HCT116 (cell line): Measurements from ENCODE around the gene ZNF441.

Experiments
- EZH2 ChIP-seq: fragments of 200-600 bp; sonication (generic); IDR thresholded peaks from 2 replicates; pipeline ENCODE4 v1.6.1; 2017; ENCODE audit warnings: antibody characterized with exemption, mixed run types
- EZH2phosphoT487 ChIP-seq: fragments of 200-600 bp; IDR thresholded peaks from 2 replicates; pipeline ENCODE4 v1.6.1; 2018; ENCODE audit warnings: antibody characterized with exemption, borderline replicate concordance
- POLR2A ChIP-seq: IDR thresholded peaks from 2 replicates; pipeline ENCODE4 v1.7.0; 2011; ENCODE audit warnings: borderline replicate concordance; ENCODE audit not compliant: insufficient read depth, insufficient read length; ENCODE audit errors: extremely low read depth
- TCF7L2 ChIP-seq: IDR thresholded peaks from 2 replicates; pipeline ENCODE4 v1.7.0; 2011; ENCODE audit warnings: borderline replicate concordance, inconsistent platforms; ENCODE audit not compliant: insufficient read depth, insufficient read length; ENCODE audit errors: extremely low read depth
- YY1 ChIP-seq: IDR thresholded peaks from 2 replicates; pipeline ENCODE4 v1.6.1; 2011; ENCODE audit warnings: low read length, low read depth, moderate library complexity, mild to moderate bottlenecking; ENCODE audit not compliant: insufficient replicate concordance; ENCODE audit errors: extremely low read depth
- ZNF274 ChIP-seq: fragments of 200-500 bp; sonication (Bioruptor generic); IDR thresholded peaks from 2 replicates; pipeline ENCODE4 v1.6.1; 2014; ENCODE audit warnings: mild to moderate bottlenecking, low read depth, low read length, inconsistent platforms
- TF ChIP-seq, protein P1 (sequence below), 3 experiments: fragments of 200-600 bp in 1 of 3; sonication (generic) in 1 of 3; IDR thresholded peaks in 2 of 3; conservative IDR thresholded peaks in 1 of 3; 2 replicates each; pipeline ENCODE4 v1.5.1; 2012 to 2017; ENCODE audit warnings: low read depth in 2 of 3, low read length in 2 of 3, antibody characterized with exemption in 1 of 3, borderline replicate concordance in 1 of 3, control low read depth in 1 of 3, mild to moderate bottlenecking in 1 of 3, mixed read lengths in 1 of 3, mixed run types in 1 of 3, moderate library complexity in 1 of 3; ENCODE audit not compliant: insufficient read depth in 1 of 3
- TF ChIP-seq, protein P2 (sequence below): IDR thresholded peaks from 2 replicates; pipeline ENCODE4 v1.6.1; 2012

DNA sequence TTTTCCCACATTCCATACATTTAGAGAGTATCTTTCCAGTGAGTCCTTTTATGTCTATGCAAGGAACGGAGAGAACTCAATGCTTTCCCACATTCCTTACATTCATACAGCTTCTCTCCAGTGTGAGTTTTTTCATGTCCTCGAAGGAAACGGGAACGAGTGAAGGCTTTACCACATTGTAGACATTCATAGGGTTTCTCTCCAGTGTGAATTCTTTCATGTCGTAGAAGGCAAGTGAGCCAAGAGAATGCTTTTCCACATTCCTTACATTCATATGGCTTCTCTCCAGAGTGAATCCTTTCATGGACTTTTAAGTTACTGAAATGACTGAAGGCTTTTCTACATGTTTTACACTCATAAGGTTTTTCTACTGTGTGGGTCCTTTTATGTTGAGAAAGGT lies 45.1 kb upstream of the ZNF441 start:
- TF ChIP-seq, protein P1, sequence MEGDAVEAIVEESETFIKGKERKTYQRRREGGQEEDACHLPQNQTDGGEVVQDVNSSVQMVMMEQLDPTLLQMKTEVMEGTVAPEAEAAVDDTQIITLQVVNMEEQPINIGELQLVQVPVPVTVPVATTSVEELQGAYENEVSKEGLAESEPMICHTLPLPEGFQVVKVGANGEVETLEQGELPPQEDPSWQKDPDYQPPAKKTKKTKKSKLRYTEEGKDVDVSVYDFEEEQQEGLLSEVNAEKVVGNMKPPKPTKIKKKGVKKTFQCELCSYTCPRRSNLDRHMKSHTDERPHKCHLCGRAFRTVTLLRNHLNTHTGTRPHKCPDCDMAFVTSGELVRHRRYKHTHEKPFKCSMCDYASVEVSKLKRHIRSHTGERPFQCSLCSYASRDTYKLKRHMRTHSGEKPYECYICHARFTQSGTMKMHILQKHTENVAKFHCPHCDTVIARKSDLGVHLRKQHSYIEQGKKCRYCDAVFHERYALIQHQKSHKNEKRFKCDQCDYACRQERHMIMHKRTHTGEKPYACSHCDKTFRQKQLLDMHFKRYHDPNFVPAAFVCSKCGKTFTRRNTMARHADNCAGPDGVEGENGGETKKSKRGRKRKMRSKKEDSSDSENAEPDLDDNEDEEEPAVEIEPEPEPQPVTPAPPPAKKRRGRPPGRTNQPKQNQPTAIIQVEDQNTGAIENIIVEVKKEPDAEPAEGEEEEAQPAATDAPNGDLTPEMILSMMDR (IDR thresholded peaks at IDR 0.05 in 2 of 3, conservative IDR thresholded peaks at IDR 0.05 in 1 of 3; ENCODE audit: borderline replicate concordance in 1 of 3, insufficient read depth in 1 of 3, low read depth in 2 of 3, low read length in 2 of 3): no peak
- no peak for TF ChIP-seq POLR2A
- TF ChIP-seq EZH2: no peak
- no peak for TF ChIP-seq EZH2phosphoT487
- TF ChIP-seq ZNF274: no peak
- TF ChIP-seq YY1: no peak
- TF ChIP-seq, protein P2, sequence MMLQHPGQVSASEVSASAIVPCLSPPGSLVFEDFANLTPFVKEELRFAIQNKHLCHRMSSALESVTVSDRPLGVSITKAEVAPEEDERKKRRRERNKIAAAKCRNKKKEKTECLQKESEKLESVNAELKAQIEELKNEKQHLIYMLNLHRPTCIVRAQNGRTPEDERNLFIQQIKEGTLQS: no peak
- TF ChIP-seq TCF7L2: no peak
